ENCODE results near the gene GSKIP.
"Not testable (repeated sequence)": the region's sequence is repeated elsewhere in the genome, so short reads cannot be mapped to it uniquely, and the experiment has no call there.

GSKIP gene, protein sequence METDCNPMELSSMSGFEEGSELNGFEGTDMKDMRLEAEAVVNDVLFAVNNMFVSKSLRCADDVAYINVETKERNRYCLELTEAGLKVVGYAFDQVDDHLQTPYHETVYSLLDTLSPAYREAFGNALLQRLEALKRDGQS

DNA sequence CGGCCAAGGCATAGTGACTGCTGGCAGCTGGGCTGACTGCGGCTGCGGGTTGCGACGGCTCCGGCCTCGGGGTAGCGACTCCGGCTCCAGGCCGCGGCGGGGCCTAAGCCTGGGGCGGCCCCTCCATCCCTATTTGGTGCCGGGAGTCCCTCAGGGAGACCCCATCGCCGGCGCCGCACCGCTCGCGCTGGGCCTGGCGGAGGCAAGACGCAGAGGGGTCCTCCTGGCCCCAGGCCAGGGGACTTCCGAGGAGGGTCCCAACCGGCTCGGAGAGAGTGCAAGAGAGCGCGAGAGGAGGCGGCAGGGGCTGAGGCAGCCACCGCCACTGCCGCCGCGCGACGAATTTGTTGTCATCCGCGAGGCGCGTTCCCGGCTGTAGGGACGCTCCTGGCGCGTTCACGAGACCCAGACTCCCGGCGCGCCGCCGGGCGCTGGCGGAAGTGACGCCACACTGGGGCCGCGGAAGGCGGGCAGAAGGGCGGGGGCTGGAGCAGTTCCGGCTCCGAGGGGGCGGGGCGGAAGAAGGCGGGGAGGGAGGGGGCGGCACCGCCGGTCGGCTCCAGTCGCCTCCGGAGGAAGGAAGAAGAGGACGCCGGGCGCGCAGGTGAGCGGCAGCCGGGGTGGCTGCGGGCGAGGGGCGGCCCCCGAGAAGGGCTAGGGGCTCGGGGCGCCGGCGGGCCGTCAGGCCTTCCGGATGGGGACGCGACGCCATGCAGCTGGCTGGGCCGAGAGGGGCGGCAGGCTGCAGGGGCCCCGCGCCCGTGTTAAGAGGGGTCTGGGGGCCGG is at the start of gene GSKIP, which contains the start of gene ATG2B:
Gene GSKIP (plus strand): TSS at position 562 of the 786 bp plus-strand sequence. CDS start 18,722 bp downstream, outside the sequence.
Gene ATG2B (minus strand): TSS at position 377 of the 786 bp plus-strand sequence. CDS start 365 bp downstream, at position 12.
- in situ Hi-C loops (cut with HindIII; ENCODE audit: low sequenced_read_pairs) = no loop called here

DNA sequence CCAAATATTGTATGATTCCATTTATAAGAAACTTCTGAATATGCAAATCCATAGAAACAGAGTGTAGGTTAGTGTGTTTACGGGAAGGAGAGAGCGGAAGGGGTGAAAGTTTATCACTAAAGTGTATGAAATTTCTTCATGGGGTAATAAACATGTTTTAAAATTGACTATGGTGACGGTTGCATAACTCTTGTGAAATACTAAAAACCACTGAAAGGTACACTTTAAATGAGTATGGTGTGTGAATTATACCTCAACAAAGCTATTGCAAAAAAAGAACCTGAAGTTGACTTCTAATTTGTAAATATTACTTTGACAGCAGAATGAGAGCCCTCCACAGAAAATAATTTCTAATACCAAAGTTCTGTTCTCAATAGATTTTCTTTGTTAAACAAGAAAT is 47.2 kb upstream of the GSKIP start:
- in situ Hi-C loops (cut with HindIII; ENCODE audit: low sequenced_read_pairs) = no loop called here

DNA sequence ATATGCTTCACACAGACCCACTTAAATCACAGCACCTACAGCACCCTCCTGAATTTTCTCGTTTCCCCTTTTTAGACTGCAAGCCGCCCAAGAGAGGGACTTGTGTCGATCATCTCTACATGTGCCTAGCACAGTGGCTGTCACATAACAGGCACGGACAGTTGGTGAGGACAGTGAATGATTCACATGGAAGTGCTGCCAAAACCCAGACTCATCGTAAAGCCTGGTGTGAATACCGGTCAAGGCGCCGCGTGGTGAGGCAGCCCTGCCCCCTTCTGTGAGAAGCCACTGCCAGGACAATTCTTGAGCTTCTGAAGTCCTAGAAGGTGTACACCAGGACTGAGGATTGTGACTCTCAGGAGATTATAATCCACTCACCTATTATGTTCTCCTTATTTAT is 44.5 kb upstream of the GSKIP start:
- in situ Hi-C loops (cut with HindIII; ENCODE audit: low sequenced_read_pairs) = no loop called here

DNA sequence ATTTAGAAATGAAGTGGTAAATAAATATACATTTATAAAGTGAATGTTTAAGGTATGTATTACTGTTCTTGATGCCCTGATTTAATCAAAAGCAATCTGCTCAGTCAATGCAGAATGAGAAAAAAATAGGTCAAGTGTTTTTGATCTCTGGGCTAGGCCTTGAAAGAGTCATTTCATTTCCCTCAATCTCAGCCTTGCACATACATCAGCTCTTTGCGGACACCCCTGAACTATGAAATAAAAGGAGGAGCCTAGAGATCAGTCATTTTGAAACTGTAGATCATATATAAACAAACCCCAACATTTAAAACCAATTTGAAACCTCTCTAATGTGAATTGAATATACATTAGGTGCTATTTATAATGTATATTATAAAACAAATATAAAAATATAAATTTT is 42.7 kb upstream of the GSKIP start:
- in situ Hi-C loops (cut with HindIII; ENCODE audit: low sequenced_read_pairs) = no loop called here

DNA sequence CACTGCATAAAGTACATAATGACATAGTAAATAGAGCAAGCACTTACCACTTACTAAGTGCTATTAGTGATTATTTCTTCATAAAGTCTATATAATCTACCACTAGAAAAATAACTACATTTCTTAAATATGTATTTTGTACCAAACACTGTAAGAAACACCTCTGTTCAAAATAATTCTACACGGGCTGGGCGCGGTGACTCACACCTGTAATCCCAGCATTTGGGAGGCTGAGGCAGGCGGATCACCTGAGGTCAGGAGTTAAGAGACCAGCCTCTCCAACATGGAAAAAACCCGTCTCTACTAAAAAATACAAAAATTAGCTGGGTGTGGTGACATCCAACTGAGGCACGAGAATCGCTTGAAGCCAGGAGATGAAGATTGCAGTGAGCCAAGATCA is 39.1 kb upstream of the GSKIP start:
- in situ Hi-C loops (cut with HindIII; ENCODE audit: low sequenced_read_pairs) = no loop called here

DNA sequence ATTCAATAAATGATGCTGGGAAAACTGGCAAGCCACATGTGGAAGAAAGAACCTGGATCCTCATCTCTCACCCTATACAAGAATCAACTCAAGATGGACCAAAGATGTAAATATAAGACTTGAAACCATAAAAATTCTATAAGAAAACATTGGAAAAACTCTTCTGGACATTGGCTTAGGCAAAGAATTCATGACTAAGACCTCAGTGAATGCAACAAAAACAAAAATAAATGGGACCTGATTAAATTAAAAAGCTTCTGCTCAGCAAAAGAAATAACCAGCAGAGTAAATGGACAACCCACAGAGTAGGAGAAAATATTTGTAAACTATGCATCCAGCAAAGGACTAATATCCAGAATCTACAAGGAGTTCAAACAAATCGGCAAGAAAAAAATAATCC is 24.8 kb upstream of the GSKIP start:
- in situ Hi-C loops (cut with HindIII; ENCODE audit: low sequenced_read_pairs) = no loop called here

DNA sequence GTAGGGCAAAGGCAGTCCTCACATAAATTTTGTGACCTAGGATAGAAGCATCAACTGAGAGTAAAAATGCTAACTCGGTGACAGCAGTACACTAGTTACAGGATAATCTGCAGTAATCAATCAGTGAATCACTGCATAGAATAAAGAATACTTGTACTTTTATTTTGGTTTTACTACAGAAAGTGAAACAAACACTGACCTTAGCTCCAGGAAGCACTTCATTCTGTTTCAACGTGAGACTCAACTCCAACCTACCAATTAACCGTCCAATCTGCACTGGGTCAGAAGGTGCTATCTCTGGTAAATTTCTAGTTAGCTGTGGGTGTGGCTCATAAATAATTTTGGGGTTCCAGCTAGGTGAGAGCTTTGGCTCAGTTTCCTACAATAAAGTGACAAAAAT is 22.0 kb upstream of the GSKIP start:
- in situ Hi-C loops (cut with HindIII; ENCODE audit: low sequenced_read_pairs) = no loop called here

DNA sequence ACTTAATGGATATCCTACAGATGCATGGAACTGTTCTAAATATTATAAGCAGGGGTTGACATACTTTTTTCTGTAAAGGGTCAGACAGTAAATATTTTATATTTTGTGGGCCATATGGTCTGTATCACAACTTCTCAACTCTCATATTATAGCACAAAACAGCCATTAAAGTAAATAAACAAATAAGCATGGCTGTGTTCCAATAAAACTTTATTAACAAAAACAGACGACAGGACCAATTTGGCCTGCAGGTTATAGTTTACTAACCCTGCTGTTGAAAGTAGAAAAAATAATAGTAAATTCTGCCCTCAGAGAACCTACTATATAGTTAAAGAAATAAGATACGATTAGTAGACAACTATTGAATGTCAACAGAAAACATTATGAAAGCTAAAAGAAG is 17.7 kb upstream of the GSKIP start:
- in situ Hi-C loops (cut with HindIII; ENCODE audit: low sequenced_read_pairs) = no loop called here

DNA sequence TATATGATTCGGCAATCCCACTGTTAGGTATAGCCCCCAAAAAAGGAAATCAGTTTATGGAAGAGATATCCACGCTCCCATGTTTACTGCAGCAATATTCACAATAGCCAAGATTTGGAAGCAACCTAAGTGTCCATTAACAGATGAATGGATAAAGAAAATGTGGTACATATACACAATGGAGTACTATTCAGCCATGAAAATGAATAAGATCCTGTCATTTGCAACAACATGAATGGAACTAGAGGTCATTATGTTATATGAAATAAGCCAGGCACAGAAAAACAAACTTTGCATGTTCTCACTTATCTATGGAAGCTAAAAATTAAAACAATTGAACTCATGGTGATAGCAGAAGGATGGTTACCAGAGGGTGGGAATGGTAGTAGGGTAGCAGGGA is 15.4 kb upstream of the GSKIP start:
- in situ Hi-C loops (cut with HindIII; ENCODE audit: low sequenced_read_pairs) = not testable (repeated sequence)

DNA sequence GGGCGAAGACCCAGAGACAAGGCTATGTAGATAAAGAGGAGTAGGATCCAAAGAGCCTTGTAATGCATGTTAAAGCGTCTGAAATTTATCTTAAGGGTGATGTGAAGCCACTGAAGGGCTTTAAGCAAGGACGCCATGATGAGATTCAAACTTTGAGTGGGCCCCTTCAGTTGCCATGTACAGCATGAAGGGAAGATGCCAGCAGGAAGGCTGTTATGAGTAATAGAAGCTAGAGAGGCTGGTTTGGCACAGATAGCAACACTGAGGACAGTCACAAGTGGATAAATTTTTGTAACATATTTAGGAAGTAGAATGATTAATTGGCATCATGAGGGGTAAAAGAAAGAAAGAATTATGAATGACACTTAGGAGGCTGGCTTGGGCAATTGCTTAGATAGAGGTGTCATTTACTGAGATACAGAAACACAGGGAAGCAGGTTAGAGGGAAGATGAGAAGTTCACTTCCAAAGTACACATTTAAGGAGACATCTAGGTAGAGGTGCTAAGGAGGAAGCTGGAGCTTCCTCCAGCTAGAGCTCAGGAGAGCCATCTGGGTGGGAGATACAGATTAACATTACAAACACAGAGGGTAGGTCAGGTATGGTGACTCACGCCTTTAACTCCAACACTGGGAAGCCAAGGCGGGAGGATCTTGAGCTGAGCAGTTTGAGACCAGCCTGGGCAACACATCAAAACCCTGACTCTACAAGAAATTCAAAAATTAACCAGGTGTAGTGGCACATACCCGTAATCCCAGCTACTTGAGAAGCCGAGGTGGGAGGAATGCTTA is 13.8 kb upstream of the GSKIP start:
- in situ Hi-C loops (cut with HindIII; ENCODE audit: low sequenced_read_pairs) = no loop called here

DNA sequence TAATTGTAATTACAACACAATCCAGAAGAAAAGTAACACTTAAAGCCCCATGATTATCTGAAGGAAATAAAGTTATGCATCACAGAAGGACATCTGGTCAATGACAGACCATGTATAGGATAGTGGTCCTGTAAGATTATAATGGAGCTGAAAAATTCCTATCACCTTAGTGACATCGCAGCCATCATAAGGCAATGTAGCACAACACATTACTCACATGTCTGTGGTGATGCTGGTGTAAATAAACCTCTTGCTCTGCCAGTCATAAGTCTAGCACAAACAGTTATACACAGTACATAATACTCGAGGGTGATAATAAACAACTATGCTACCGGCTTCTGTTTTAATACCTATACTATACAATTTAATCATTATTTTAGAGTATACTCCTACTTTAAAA is 11.3 kb upstream of the GSKIP start:
- in situ Hi-C loops (cut with HindIII; ENCODE audit: low sequenced_read_pairs) = no loop called here

DNA sequence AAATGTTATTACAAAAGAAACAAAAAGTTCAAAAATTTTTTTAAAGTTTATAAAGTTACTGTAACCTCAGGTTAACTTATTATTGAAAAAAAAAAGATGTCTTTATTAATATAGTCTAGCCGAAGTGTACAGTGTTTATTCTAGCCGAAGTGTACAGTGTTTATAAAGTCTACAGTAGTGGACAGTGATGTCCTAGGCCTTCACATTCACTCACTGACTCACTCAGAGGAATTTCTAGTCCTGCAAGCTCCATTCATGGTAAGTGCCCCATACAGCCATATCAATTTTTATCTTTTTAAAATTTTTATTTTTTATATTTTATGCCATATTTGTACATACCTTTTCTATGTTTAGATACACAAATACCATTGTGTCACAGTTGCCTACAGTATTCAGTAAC is 10.6 kb upstream of the GSKIP start:
- in situ Hi-C loops (cut with HindIII; ENCODE audit: low sequenced_read_pairs) = no loop called here

DNA sequence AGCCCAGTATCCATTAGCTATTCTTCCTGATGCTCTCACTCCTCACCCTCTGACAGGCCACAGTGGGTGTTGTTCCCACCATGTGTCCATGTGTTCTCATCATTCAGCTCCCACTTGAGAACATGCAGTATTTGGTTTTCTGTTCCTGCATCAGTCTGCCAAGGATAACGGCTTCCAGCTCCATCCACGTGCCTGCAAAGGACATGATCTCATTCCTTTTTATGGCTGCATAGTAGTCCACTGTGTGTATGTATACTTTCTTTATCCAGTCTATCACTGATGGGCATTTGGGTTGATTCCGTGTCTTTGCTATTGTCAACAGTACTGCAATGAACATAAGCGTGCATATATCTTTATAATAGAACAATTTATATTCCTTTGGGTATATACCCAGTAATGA is 9.1 kb upstream of the GSKIP start:
- in situ Hi-C loops (cut with HindIII; ENCODE audit: low sequenced_read_pairs) = no loop called here

DNA sequence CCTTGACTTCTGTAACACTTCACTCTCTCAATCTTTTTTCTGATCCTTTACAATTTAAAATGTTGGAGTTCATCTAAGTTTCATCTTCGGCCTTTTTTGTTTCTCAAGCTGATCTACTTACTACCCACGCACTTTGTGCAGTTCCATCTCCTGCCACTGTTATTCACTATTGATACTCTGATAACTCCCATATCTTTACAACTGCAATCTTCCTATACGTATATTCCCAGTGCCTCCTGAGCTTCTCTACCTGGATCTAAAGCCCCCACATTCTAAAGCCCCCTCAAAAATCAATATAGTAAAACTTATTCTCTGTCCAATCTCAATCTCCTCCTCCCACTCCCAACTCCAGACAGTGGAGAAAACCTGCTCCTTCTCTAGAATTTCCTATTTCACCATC is 6.1 kb upstream of the GSKIP start:
- in situ Hi-C loops (cut with HindIII; ENCODE audit: low sequenced_read_pairs) = loop anchor here (5.0 kb wide), 1 partner anchor 55 kb away; no protein-coding TSS in a partner anchor

DNA sequence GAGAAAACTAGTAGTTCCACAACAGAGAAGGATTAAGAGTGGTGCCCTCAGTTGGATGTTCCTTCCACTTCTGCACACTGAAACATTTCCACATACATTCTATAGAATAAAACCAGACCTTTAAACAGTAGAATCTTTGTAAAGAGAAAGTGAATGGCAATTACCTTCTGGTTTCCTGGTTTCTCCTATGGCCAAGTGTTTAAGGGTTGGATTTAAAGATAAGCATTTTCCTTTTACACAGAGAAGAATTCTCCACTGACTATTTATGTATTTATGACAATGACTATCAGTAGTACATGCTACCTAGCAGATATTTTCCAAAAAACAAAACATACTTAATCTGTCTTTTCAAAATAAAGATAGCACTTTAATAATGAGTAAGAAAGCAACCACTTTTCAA is 3.4 kb upstream of the GSKIP start:
- in situ Hi-C loops (cut with HindIII; ENCODE audit: low sequenced_read_pairs) = loop anchor here (5.0 kb wide), 1 partner anchor 58 kb away; no protein-coding TSS in a partner anchor

DNA sequence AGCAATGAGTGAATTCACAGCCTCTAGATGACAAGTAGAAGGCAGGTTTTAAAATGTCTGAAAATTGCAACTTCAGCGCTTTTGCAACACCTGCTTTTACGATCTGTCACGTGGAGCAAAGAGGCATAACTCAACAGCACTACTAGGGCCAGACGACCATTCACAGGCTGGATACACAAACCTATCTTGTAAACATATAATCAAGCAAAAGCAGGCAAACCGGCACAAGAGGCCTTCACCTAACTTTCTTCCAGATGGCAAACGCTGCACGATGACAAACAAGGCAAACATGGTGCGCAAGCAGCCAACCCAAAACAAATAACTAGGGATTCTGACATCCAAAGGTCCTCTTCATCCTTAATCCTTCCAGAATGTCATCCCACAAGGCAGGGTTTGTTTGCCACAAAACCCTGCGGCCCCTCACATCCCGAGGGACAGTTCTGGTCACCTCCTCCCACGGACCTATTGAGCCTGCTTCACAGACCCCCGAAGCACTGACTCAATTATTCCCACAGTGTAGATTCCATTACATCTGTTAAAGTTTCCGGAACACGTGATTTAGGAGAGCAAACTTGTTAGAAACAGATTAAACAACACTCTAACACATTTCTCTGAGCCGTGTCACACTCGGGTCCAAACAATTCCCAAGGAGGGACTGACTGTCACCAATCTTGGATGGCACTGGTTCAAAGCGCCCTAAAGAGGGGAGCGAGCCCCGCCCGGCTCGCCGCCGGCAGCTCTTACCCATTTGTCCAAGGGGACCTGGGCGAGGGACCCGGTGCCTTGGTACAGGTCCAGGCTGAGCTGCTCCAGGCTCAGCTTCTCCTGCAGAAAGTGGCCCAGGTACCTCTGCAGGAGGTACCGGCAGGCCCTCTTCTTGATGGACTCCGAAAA is 1.0 kb upstream of the GSKIP start:
- in situ Hi-C loops (cut with HindIII; ENCODE audit: low sequenced_read_pairs) = no loop called here

DNA sequence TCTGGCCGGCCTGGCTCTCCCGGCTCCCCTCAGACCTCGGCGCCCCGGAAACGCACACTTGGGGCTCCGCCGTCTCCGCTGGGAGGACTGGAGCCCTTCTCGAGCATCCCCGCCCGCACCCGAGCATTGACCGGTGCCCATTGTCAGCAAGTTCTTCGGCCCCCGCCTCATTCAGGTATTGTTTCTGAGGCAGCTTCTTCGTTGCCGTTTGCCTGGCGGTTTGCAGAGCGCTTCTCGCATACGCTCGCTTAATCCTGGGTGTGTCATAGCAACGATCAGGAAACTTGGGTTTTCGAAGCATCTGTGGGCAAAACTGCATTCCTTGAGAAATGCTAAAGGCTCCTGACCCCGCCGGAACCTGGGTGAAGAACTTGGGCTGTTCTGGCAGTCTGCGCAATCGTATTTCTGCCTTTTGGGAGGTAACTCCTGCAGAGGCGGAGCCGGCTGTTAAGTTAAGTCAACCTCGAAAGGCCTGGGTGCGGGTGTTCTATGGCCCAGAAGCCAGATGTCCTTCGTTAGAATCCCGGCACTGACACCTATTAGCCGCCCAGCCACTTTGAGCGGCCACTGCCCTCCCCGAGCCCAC is 518 bp downstream of the GSKIP start:
- in situ Hi-C loops (cut with HindIII; ENCODE audit: low sequenced_read_pairs) = no loop called here

DNA sequence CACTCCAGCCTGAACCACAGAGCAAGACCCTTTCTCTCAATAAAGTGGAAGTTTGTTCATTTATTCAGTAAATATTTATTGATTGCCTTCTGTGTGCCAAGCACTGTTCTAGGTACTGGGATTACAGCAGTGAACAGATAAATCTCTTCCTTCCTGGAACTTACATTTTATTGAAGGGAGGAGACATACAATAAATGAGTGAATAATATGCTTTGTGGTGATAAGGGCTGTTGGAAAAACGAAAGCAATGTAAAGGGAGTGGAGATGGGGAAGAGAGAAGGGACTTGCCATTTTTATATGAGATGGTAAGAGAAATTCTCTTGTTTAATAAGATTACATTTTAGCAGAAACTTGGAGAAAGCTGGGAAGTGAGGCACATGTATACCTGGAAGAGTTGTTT is 1.6 kb downstream of the GSKIP start:
- in situ Hi-C loops (cut with HindIII; ENCODE audit: low sequenced_read_pairs) = no loop called here

DNA sequence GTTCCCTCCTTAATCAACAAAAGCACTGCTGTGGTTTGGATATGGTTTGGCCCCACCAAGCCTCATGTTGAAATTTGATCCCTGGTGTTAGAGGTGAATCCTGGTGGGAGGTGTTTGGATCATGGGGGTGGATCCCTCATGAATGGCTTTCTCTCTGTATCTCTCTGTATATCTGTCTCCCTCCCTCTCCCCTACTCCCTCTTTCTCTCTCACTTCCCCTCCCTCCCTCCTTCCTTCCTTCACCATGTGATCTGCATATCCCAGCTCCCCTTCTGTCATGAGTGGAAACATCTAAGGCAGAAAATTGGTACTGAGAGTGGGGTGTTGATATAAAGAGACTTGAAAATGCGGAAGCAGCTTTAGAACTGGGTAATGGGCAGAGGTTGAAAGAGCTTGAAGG is 5.2 kb downstream of the GSKIP start:
- in situ Hi-C loops (cut with HindIII; ENCODE audit: low sequenced_read_pairs) = no loop called here

DNA sequence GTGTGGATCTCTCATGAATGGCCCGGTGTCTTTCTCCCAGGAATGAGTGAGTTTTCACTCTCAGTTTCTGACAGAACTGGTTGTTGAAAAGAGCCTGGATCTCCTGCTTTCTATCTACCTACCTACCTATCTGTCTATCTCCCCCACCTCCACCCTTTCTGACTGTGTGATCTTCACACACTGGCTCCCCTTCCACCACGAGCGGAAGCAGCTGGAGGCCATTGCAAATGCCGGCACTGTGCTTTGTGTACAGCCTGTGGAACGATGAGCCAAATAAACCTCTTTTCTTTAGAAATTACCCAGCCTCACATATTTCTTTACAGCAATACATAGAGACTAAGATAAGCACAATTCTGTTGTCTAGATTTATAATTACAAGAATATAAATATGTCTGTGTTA is 7.2 kb downstream of the GSKIP start:
- in situ Hi-C loops (cut with HindIII; ENCODE audit: low sequenced_read_pairs) = no loop called here
